Mesenchymal stem cell (in vitro differentiated cells and primary cell): ENCODE data around the gene LRRC56.

Experiments used
- DNase-seq: peaks from one replicate; pipeline ENCODE4 v3.0.0-alpha.2; 2013
- H2AFZ ChIP-seq: one replicate; pipeline ENCODE4 v1.6.1; 2013; ENCODE audit warnings: low read depth, mild to moderate bottlenecking, control low read depth, inconsistent platforms, low read length, moderate library complexity
- H2AK5ac ChIP-seq: 2 replicates; pipeline ENCODE4 v1.6.1; 2013; ENCODE audit warnings: low read length, moderate library complexity, mild to moderate bottlenecking, inconsistent platforms; ENCODE audit not compliant: severe bottlenecking
- H2BK120ac ChIP-seq: one replicate; pipeline ENCODE4 v1.6.1; 2013; ENCODE audit warnings: low read depth, mild to moderate bottlenecking, inconsistent platforms, low read length, moderate library complexity
- H2BK12ac ChIP-seq, 2 experiments: one replicate each; pipeline ENCODE4 v1.6.1; 2013; ENCODE audit warnings: inconsistent platforms in 2 of 2, low read length in 2 of 2, mild to moderate bottlenecking in 2 of 2, moderate library complexity in 2 of 2, control low read depth in 1 of 2
- H2BK15ac ChIP-seq: one replicate; pipeline ENCODE4 v1.6.1; 2013; ENCODE audit warnings: mild to moderate bottlenecking, low read depth, inconsistent platforms; ENCODE audit not compliant: poor library complexity, severe bottlenecking
- H2BK5ac ChIP-seq: 2 replicates; pipeline ENCODE4 v1.6.1; 2013; ENCODE audit warnings: low read depth, mild to moderate bottlenecking, low read length, control low read depth, inconsistent platforms; ENCODE audit not compliant: poor library complexity, severe bottlenecking
- H3K14ac ChIP-seq, 2 experiments: one replicate each; pipeline ENCODE4 v1.6.1; 2013; ENCODE audit warnings: inconsistent platforms in 2 of 2, low read length in 2 of 2, control low read depth in 1 of 2, mild to moderate bottlenecking in 1 of 2, moderate library complexity in 1 of 2
- H3K18ac ChIP-seq, 2 experiments: one replicate each; pipeline ENCODE4 v1.6.1; 2013; ENCODE audit warnings: inconsistent platforms in 2 of 2, low read length in 2 of 2, control low read depth in 1 of 2, low read depth in 1 of 2, mild to moderate bottlenecking in 1 of 2
- H3K23ac ChIP-seq, 2 experiments: one replicate each; pipeline ENCODE4 v1.6.1; 2013; ENCODE audit warnings: inconsistent platforms in 2 of 2, low read length in 2 of 2, mild to moderate bottlenecking in 2 of 2, moderate library complexity in 2 of 2, control low read depth in 1 of 2
- H3K27ac ChIP-seq: 2 replicates; pipeline ENCODE4 v1.5.1; 2013; ENCODE audit warnings: mild to moderate bottlenecking, moderate library complexity, low read length, control low read depth, inconsistent platforms; ENCODE audit not compliant: poor library complexity, severe bottlenecking
- H3K27me3 ChIP-seq, 2 experiments: 2 replicates each; pipeline versions ENCODE4 v1.6.1 to v1.7.0; 2013; ENCODE audit warnings: low read length in 2 of 2, mild to moderate bottlenecking in 2 of 2, moderate library complexity in 2 of 2, control low read depth in 1 of 2, inconsistent platforms in 1 of 2; ENCODE audit not compliant: control insufficient read depth in 1 of 2, insufficient read depth in 1 of 2
- H3K36me3 ChIP-seq, 2 experiments: 2 replicates each; pipeline versions ENCODE4 v1.6.1 to v1.7.0; 2013; ENCODE audit warnings: low read length in 2 of 2, control low read depth in 1 of 2, inconsistent platforms in 1 of 2, low read depth in 1 of 2, mild to moderate bottlenecking in 1 of 2; ENCODE audit not compliant: insufficient read depth in 2 of 2, control insufficient read depth in 1 of 2
- H3K4ac ChIP-seq, 2 experiments: one replicate each; pipeline ENCODE4 v1.6.1; 2013; ENCODE audit warnings: inconsistent platforms in 2 of 2, low read length in 2 of 2, mild to moderate bottlenecking in 2 of 2, moderate library complexity in 2 of 2, control low read depth in 1 of 2, low read depth in 1 of 2
- H3K4me1 ChIP-seq: 2 replicates; pipeline ENCODE4 v1.6.1; 2013; ENCODE audit warnings: low read depth, low read length, control low read depth; ENCODE audit not compliant: control insufficient read depth, insufficient read depth
- H3K4me2 ChIP-seq: 2 replicates; pipeline ENCODE4 v1.6.1; 2013; ENCODE audit warnings: low read length, mild to moderate bottlenecking, inconsistent platforms; ENCODE audit not compliant: poor library complexity, severe bottlenecking
- H3K4me3 ChIP-seq, 2 experiments: 2 replicates each; pipeline versions ENCODE4 v1.5.1 to v1.7.0; 2013; ENCODE audit warnings: low read length in 2 of 2, mild to moderate bottlenecking in 2 of 2, control low read depth in 1 of 2, low read depth in 1 of 2; ENCODE audit not compliant: insufficient read depth in 1 of 2
- H3K79me1 ChIP-seq: replicated peaks from 2 replicates; pipeline ENCODE4 v1.6.1; 2013; ENCODE audit warnings: mild to moderate bottlenecking, control low read depth, low read length, inconsistent platforms; ENCODE audit not compliant: poor library complexity, severe bottlenecking
- H3K9ac ChIP-seq: 2 replicates; pipeline ENCODE4 v1.7.0; 2013; ENCODE audit warnings: mild to moderate bottlenecking, low read length, moderate library complexity
- H3K9me3 ChIP-seq: 2 replicates; pipeline ENCODE4 v1.7.0; 2013; ENCODE audit warnings: mild to moderate bottlenecking, low read length; ENCODE audit not compliant: control insufficient read depth
- H4K8ac ChIP-seq: one replicate; pipeline ENCODE4 v1.6.1; 2013; ENCODE audit warnings: inconsistent platforms, mild to moderate bottlenecking, low read length, moderate library complexity
- H4K91ac ChIP-seq: one replicate; pipeline ENCODE4 v1.6.1; 2013; ENCODE audit warnings: mild to moderate bottlenecking, low read length, inconsistent platforms
- WGBS: methylation state at CpG from one replicate; pipeline ENCODE4 v1.1.7; 2013; ENCODE audit warnings: mixed read lengths; 5-methylcytosine and 5-hydroxymethylcytosine counted together

Gene LRRC56

DNA sequence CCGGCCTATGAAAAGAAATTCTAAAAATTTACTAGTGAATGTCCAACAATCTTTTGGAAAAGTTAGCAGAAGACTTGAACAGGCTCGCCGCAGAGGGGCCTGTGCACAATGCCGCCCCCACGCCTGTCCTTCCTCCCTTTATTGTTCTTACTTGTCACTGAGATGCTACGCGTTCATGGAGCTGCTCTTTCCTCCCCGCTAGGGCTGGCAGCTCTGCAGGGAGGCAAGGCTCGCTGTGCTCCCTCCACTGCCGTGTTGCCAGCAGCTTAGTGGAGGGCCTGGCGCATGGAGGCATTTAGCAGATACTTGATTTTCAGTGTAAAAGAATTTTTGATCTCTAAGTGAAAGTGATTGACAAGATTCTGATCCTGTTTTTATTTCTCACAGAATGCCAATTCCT is 53.7 kb downstream of the LRRC56 start:
- Histone ChIP-seq H3K23ac (no peak overlapping the region), H3K9ac (no peak overlapping the region), H3K4me1 (peaks cover 13% of the 10 kb centered on the region), H2BK5ac (no peak overlapping the region), H3K27ac (no peak overlapping the region), H3K9me3 (no peaks in the 10 kb centered on the region), H3K36me3 (peaks cover 77 to 90% of the 10 kb centered on the region in 2 experiments), H3K14ac (no peak overlapping the region), H3K18ac (no peak overlapping the region), H3K79me1 (peaks cover 32% of the 10 kb centered on the region), H2AFZ (no peak overlapping the region), H3K4me2 (no peak overlapping the region), H4K8ac (no peak overlapping the region), H4K91ac (no peak overlapping the region), H3K4ac (no peak overlapping the region), H2AK5ac (no peak overlapping the region), H2BK120ac (peak overlapping the region; percentile 4), H2BK15ac (no peak overlapping the region), H2BK12ac (no peak overlapping the region), H3K4me3 (no peak overlapping the region), H3K27me3 (no peaks in the 10 kb centered on the region)
- 88% methylated on average over 11 of the region's 11 CpGs for WGBS
- no peak for DNase-seq

DNA sequence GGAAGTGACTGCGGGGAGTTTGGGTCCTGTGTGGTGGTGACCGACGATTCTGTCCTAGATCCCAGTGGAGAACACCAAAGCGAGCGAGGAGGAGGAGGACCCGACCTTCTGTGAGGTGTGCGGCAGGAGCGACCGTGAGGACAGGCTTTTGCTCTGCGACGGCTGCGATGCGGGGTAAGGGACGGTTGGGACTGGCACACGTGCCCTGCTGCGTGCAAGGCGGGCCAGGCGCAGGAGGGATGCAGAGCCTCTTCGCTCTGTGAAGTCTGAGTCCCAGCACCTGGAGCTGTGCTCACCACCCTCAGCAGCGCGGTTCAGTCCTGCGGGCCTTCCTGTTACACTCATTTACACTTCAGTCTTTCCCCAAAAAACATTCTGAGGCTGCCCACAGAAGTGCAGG is 55.2 kb downstream of the LRRC56 start:
- no peak for DNase-seq
- no peak overlapping the region for H4K8ac ChIP-seq
- no peak overlapping the region for H2BK120ac ChIP-seq
- no peak overlapping the region for H2BK5ac ChIP-seq
- H3K27ac ChIP-seq, result no peak overlapping the region
- H3K9me3 ChIP-seq, result no peaks in the 10 kb centered on the region
- no peak overlapping the region for H2AFZ ChIP-seq
- peaks cover 43% of the 10 kb centered on the region for H3K79me1 ChIP-seq
- no peak overlapping the region for H3K4ac ChIP-seq
- no peak overlapping the region for H4K91ac ChIP-seq
- no peaks in the 10 kb centered on the region for H3K27me3 ChIP-seq
- H3K14ac ChIP-seq, result no peak overlapping the region
- no peak overlapping the region for H3K18ac ChIP-seq
- H2AK5ac ChIP-seq, result no peak overlapping the region
- peaks cover 10% of the 10 kb centered on the region for H3K4me1 ChIP-seq
- 96% methylated on average over 22 of the region's 22 CpGs for WGBS
- H3K9ac ChIP-seq, result no peak overlapping the region
- H2BK12ac ChIP-seq, result no peak overlapping the region
- H3K4me2 ChIP-seq, result no peak overlapping the region
- H3K36me3 ChIP-seq, result peaks cover 77 to 89% of the 10 kb centered on the region in 2 experiments
- H3K23ac ChIP-seq, result no peak overlapping the region
- no peak overlapping the region for H3K4me3 ChIP-seq
- no peak overlapping the region for H2BK15ac ChIP-seq

DNA sequence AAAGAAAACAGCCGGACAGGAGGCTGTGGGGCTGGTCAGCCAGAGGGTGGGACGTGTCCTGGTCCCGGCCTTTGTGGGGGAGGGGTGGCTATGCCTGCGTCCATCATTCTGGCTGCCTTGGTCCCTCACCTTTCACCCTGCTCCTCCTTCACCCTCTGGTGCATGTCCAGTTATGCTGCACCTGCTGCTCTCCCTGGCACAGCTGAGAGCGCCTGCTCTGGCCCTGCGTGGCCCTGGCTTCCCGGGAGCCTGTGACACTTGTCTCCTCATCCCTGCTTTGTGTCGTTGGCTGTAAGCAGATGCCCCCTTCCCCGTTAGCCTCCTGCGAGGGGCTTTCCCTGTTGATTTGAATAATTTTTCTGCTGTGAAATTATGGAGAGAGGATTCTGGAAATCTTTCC is 55.6 kb downstream of the LRRC56 start:
- no peak overlapping the region for H3K27ac ChIP-seq
- peaks cover 79 to 88% of the 10 kb centered on the region in 2 experiments for H3K36me3 ChIP-seq
- WGBS, result 98% methylated on average over 8 of the region's 10 CpGs
- no peak overlapping the region for H3K18ac ChIP-seq
- H3K27me3 ChIP-seq, result no peaks in the 10 kb centered on the region
- H3K9ac ChIP-seq, result no peak overlapping the region
- no peak overlapping the region for H2BK15ac ChIP-seq
- no peak overlapping the region for H2BK12ac ChIP-seq
- H3K4me1 ChIP-seq, result peaks cover 7% of the 10 kb centered on the region
- no peak overlapping the region for H2AFZ ChIP-seq
- no peak overlapping the region for H2BK5ac ChIP-seq
- no peak overlapping the region for H2BK120ac ChIP-seq
- no peak overlapping the region for H3K4me3 ChIP-seq
- H4K91ac ChIP-seq, result no peak overlapping the region
- H4K8ac ChIP-seq, result no peak overlapping the region
- H3K9me3 ChIP-seq, result no peaks in the 10 kb centered on the region
- no peak overlapping the region for H2AK5ac ChIP-seq
- H3K4me2 ChIP-seq, result no peak overlapping the region
- no peak for DNase-seq
- no peak overlapping the region for H3K4ac ChIP-seq
- H3K14ac ChIP-seq, result no peak overlapping the region
- peaks cover 46% of the 10 kb centered on the region for H3K79me1 ChIP-seq
- no peak overlapping the region for H3K23ac ChIP-seq

DNA sequence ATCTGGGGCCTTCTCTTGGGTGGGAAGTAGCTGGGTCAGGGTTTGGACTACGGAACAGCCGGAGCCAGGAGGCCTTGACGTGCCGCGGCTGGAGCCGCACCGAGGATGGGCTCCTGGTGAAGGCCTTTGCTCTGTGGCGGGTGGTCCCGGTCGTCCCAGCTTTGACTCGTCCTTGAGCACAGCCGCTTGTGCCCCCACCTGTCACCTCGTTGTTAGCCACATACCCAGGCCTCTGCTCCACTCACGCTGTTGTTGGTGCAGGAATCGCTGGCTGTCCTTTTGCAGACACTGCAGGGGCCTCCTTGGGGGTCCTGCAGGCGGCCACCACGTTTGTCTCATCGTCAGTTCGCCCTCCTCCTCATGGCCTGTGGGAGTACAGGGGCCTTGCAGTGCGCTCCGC is 56.0 kb downstream of the LRRC56 start:
- H2BK5ac ChIP-seq, result no peak overlapping the region
- H3K27ac ChIP-seq, result no peak overlapping the region
- H3K4ac ChIP-seq, result no peak overlapping the region
- no peak overlapping the region for H2AK5ac ChIP-seq
- H3K27me3 ChIP-seq, result no peaks in the 10 kb centered on the region
- no peak overlapping the region for H3K23ac ChIP-seq
- H4K8ac ChIP-seq, result no peak overlapping the region
- peaks cover 49% of the 10 kb centered on the region for H3K79me1 ChIP-seq
- H2AFZ ChIP-seq, result no peak overlapping the region
- no peak overlapping the region for H3K18ac ChIP-seq
- H3K4me2 ChIP-seq, result no peak overlapping the region
- no peak overlapping the region for H2BK15ac ChIP-seq
- no peak overlapping the region for H3K14ac ChIP-seq
- H2BK120ac ChIP-seq, result no peak overlapping the region
- no peak overlapping the region for H3K4me3 ChIP-seq
- H3K4me1 ChIP-seq, result peaks cover 5% of the 10 kb centered on the region
- no peaks in the 10 kb centered on the region for H3K9me3 ChIP-seq
- WGBS, result 94% methylated on average over 21 of the region's 21 CpGs
- no peak overlapping the region for H4K91ac ChIP-seq
- H2BK12ac ChIP-seq, result no peak overlapping the region
- peaks cover 84 to 89% of the 10 kb centered on the region in 2 experiments for H3K36me3 ChIP-seq
- no peak overlapping the region for H3K9ac ChIP-seq
- no peak for DNase-seq
